Skeletal muscle satellite cell (primary cell): ENCODE results near the gene TMEM60.
"Not testable (repeated sequence)": the region's sequence is repeated elsewhere in the genome, so short reads cannot be mapped to it uniquely, and the experiment has no call there.

Source experiments
- H3K27me3 ChIP-seq: 2 replicates; pipeline ENCODE4 v1.7.0; 2013; ENCODE audit warnings: low read length; ENCODE audit not compliant: control insufficient read depth, insufficient read depth
- H3K36me3 ChIP-seq: 2 replicates; pipeline ENCODE4 v1.7.0; 2013; ENCODE audit warnings: mild to moderate bottlenecking, control low read depth, low read length; ENCODE audit not compliant: insufficient read depth
- H3K4me1 ChIP-seq: 2 replicates; pipeline ENCODE4 v1.7.0; 2013; ENCODE audit warnings: low read length; ENCODE audit not compliant: control insufficient read depth, insufficient read depth
- H3K4me2 ChIP-seq: 2 replicates; pipeline ENCODE4 v1.7.0; 2013; ENCODE audit warnings: mild to moderate bottlenecking, low read length
- H3K4me3 ChIP-seq: 2 replicates; pipeline ENCODE4 v1.7.0; 2013; ENCODE audit warnings: low read length
- H3K9ac ChIP-seq: 2 replicates; pipeline ENCODE4 v1.7.0; 2013; ENCODE audit warnings: mild to moderate bottlenecking, low read depth, low read length, moderate library complexity
- H3K9me3 ChIP-seq: replicated peaks from 2 replicates; pipeline ENCODE4 v1.7.0; 2013; ENCODE audit warnings: mild to moderate bottlenecking, control low read depth, low read length

Gene TMEM60

DNA sequence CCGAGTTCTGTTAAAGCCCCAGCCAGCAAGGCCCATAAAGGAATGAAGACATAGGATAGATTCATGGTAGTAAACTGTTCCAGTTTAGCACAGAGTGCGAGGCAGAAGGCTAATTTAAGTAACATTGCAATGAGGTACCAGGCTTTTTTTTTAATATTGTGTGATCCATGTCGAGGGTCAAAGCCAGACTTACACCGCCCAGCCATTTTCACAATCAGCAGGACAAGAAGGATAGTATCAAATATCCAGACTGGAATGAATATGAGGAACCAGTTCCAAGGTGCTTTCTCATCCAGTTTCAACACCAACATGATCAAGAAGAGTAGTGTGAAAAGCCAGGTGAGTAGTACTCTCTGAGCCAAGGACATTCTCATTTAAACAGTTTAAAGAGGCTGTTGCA is 4.2 kb downstream of the TMEM60 start:
- Histone ChIP-seq H3K4me1 (peaks cover 15% of the 10 kb centered on the region), H3K36me3 (peaks cover 6% of the 10 kb centered on the region), H3K27me3 (no peaks in the 10 kb centered on the region), H3K9me3 (no peaks in the 10 kb centered on the region), H3K9ac (no peak overlapping the region), H3K4me3 (no peak overlapping the region), H3K4me2 (no peak overlapping the region)

DNA sequence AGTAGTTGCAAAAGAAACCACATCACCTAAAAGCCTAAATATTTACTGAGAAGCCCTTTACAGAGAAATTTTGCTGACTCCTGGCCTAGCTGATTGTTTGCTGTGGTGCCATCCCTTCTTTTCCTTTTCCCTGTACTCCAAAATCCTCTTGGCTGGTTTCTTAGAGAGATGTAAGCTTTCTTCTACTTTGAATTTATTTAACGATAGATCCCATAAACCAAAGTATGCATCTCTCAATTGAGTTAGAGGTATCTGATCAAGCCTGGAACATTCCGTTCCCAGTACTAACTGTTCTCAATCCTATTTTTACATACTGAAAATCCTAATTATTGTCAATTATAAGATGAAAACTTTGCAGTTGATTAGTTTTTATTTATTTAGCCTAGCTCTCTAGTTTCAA is 6.3 kb downstream of the TMEM60 start:
- no peak overlapping the region for H3K9ac ChIP-seq
- no peak overlapping the region for H3K4me3 ChIP-seq
- H3K36me3 ChIP-seq, result peaks cover 6% of the 10 kb centered on the region
- H3K4me1 ChIP-seq, result peaks cover 11% of the 10 kb centered on the region
- no peaks in the 10 kb centered on the region for H3K9me3 ChIP-seq
- H3K27me3 ChIP-seq, result no peaks in the 10 kb centered on the region
- H3K4me2 ChIP-seq, result peak overlapping the region; percentile 33

DNA sequence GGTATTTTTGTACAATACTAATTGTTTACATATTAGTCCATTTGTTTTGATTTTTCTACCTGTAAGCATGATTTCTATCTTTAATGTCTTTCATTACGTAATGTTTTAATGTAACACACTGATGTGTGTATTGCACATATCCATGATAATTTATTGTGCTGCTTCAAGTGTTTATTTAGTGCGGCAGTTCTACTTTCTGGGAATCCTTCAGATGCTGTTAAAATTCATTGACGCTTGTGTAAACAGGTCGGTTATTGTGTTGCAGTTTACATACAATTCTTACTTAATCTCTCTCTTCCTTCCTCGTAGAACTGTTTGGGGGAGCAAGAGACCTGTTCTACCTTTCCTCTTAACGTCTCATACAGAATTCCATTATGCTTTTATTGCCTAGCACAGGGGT is 6.9 kb downstream of the TMEM60 start:
- H3K36me3 ChIP-seq, result peaks cover 6% of the 10 kb centered on the region
- no peak overlapping the region for H3K4me2 ChIP-seq
- H3K9ac ChIP-seq, result no peak overlapping the region
- H3K4me1 ChIP-seq, result peaks cover 6% of the 10 kb centered on the region
- no peaks in the 10 kb centered on the region for H3K27me3 ChIP-seq
- H3K4me3 ChIP-seq, result no peak overlapping the region
- no peaks in the 10 kb centered on the region for H3K9me3 ChIP-seq

DNA sequence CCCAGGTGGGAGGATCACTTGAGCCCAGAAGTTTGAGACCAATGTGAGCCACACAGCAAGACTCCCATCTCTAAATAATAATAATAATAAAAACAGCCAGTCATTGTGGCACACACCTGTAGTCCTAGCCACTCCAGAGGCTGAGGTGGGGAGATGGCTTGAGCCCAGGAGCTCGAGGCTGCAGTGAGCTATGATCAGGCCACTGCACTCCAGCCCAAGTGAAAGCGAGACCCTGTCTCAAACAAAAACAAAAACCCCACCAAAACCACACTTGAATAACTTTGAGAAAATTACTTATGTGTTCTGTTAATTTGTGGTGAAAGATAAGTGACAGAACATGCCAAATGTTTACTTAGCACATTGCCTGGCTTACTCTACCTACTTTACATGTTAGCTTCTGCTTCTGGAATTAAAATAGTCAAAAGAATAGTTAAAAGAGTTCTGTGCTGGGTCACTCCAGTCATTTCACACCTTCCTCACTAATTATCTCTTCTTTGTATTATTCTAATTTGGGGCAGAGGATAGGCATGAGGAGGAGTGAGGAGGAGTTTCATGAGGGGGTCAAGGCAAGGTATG is 9.8 kb downstream of the TMEM60 start:
- no peaks in the 10 kb centered on the region for H3K9me3 ChIP-seq

DNA sequence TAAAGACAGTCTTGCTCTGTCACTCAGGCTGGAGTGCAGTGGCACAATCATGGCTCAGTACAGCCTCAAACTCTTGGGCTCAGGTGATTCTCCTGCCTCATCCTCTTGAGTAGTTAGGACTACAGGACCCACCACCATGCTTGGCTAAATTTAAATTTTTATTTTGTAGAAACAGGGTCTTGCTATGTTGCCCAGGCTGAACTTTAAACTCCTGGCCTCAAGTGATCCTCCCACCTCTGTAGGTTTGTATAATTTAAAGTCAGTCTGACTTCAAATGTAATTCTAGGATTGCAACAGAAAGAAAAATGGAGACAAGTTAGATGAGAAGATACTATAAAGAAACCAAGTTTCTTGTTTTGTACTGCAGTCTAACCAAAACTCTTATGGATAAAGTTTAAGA is 11.5 kb downstream of the TMEM60 start:
- Histone ChIP-seq H3K9ac (no peak overlapping the region), H3K4me1 (no peaks in the 10 kb centered on the region), H3K4me3 (no peak overlapping the region), H3K36me3 (no peaks in the 10 kb centered on the region), H3K9me3 (no peaks in the 10 kb centered on the region), H3K4me2 (no peak overlapping the region), H3K27me3 (no peaks in the 10 kb centered on the region)

More for the DNA sequence above, 9.8 kb downstream of the TMEM60 start:
- no peak overlapping the region for H3K4me3 ChIP-seq
- H3K4me2 ChIP-seq, result no peak overlapping the region
- no peak overlapping the region for H3K9ac ChIP-seq
- H3K4me1 ChIP-seq, result peaks cover 6% of the 10 kb centered on the region
- H3K36me3 ChIP-seq, result no peaks in the 10 kb centered on the region
- no peaks in the 10 kb centered on the region for H3K27me3 ChIP-seq

DNA sequence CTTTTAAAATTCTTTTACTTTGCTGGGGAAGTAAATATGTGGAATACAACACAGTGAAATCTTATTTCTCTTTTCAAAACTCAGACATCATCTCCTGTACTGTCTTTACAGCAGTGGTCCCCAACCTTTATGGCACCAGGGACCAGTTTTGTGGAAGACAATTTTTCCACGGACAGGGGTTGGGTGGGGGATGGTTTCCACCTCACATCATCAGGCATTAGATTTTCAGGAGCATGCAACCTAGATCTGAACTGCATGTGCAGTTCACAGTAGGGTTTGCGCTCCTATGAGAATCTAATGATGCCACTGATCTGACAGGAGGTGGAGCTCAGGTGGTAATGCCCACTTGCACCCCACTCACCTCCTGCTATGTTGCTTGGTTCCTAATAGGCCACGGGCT is 12.2 kb downstream of the TMEM60 start:
- no peak overlapping the region for H3K9ac ChIP-seq
- H3K4me3 ChIP-seq, result no peak overlapping the region
- no peak overlapping the region for H3K4me2 ChIP-seq
- H3K9me3 ChIP-seq, result no peaks in the 10 kb centered on the region
- no peaks in the 10 kb centered on the region for H3K36me3 ChIP-seq
- no peaks in the 10 kb centered on the region for H3K27me3 ChIP-seq
- no peaks in the 10 kb centered on the region for H3K4me1 ChIP-seq

DNA sequence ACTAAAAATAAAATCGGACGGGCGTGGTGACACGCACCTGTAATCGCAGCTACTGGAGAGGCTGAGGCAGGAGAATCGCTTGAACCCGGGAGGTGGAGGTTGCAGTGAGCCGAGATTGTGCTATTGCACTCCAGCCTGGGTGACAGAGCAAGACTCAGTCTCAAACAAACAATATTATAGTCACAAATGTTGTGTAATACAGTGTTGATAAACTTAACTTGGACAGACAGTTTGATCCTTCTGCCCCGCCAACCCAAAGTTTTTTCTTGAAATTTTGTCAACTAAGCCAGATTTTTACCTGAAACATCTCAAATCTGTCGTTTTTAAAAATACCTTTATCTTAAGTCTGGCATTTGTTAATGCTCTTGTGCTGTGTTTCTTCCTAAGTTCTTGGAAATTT is 13.8 kb downstream of the TMEM60 start:
- not testable (repeated sequence) for H3K9ac ChIP-seq, H3K4me2 ChIP-seq, H3K27me3 ChIP-seq, H3K9me3 ChIP-seq, H3K36me3 ChIP-seq, H3K4me1 ChIP-seq, H3K4me3 ChIP-seq

DNA sequence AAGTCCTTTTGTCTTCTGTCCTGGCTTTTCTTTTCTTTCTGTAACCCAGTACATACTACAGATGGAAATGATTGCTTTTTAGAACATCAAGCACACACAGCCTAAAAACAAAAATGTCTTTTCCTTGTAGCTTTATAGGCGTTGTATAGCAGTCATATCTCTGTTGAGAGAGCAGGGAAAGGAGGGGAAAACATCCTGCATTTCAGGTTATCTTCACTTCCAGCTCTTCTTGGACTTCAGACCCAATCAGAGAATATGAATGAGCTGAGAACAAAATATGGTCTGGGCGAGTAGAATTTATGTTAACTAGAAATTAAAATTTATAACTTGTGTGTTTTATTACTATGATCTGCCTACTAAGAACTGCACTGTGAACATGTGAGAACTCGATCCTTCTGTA is 14.7 kb downstream of the TMEM60 start:
- no peaks in the 10 kb centered on the region for H3K9me3 ChIP-seq
- no peak overlapping the region for H3K4me2 ChIP-seq
- no peak overlapping the region for H3K4me3 ChIP-seq
- no peaks in the 10 kb centered on the region for H3K4me1 ChIP-seq
- H3K27me3 ChIP-seq, result no peaks in the 10 kb centered on the region
- H3K9ac ChIP-seq, result no peak overlapping the region
- H3K36me3 ChIP-seq, result peaks cover 4% of the 10 kb centered on the region

DNA sequence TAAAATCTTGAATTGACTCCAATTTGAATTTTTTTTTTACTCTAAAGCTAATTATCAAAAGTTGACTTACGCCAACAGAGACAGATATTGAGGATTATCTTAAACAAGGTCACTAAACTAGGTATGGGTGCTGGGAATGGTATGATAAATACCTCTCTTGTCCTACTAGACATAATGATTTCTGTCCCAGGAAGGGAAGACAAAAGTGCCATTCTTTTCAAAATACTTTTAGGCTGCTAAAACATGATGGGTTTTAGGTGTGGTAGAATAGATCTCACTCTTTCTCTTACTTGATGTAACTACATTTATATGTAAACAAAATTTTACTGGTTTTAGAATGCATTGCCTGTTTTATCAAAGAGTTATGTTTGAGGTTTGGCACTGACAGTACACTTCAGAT is 15.1 kb downstream of the TMEM60 start:
- Histone ChIP-seq H3K4me1 (no peaks in the 10 kb centered on the region), H3K27me3 (no peaks in the 10 kb centered on the region)

DNA sequence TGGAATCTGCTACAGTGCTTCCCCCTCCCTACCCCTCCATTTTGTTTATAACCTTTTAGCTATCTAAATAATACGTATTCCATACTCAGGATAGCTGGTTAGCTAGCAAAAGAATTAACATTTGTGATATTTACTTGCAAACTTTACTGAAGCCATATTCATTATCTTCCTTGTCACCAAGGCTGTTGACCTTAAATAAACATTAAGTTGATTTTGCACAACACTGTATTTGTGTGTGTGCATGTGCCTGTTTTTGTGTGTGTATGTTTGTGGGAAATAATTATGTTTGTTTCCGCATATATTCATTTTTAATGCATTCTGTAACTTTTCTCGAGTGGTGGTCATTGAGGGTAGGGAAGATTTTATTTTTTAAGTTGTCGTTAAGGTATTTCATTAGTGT is 15.9 kb downstream of the TMEM60 start:
- Histone ChIP-seq H3K4me1 (no peaks in the 10 kb centered on the region), H3K36me3 (peaks cover 6% of the 10 kb centered on the region), H3K4me3 (no peak overlapping the region), H3K9me3 (no peaks in the 10 kb centered on the region), H3K9ac (no peak overlapping the region), H3K27me3 (no peaks in the 10 kb centered on the region), H3K4me2 (no peak overlapping the region)

More for the DNA sequence above, 15.1 kb downstream of the TMEM60 start:
- Histone ChIP-seq H3K9ac (no peak overlapping the region), H3K4me2 (no peak overlapping the region), H3K36me3 (peaks cover 6% of the 10 kb centered on the region), H3K9me3 (no peaks in the 10 kb centered on the region), H3K4me3 (no peak overlapping the region)

DNA sequence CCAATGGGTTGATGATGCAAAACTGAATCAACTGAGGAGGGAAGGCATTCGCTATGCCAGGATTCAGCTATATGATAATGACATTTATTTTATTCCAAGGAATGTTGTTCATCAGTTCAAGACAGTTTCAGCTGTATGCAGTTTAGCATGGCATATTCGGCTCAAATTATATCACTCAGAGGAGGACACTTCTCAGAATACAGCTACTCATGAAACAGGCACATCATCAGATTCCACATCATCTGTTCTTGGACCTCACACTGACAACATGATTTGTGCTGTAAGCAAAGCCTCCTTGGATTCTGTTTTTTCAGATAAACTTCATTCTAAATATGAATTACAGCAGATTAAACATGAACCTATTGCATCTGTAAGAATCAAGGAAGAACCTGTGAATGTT is 19.7 kb downstream of the TMEM60 start:
- Histone ChIP-seq H3K4me1 (no peaks in the 10 kb centered on the region), H3K4me2 (no peak overlapping the region), H3K9ac (no peak overlapping the region), H3K27me3 (no peaks in the 10 kb centered on the region), H3K4me3 (no peak overlapping the region), H3K36me3 (peaks cover 17% of the 10 kb centered on the region), H3K9me3 (no peaks in the 10 kb centered on the region)

DNA sequence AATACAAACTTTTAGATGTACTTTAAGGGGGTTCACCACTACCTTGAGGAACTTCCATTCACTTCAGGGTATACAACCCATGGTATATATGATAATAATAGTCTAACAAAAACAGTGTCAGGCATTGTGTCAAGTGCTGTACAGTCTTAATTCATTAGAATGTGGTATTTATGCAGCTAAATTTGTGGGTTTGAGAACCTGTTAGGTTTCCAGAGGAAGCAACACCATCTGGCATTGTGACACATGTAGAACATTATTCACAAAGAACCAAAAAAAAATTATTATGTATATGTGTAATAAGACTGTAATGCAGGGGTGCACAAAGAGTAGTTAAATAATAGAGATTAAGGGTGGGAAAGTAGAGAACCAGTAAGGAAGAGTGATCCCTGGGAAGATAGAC is 26.3 kb downstream of the TMEM60 start:
- Histone ChIP-seq H3K27me3 (no peaks in the 10 kb centered on the region), H3K9ac (no peak overlapping the region), H3K36me3 (peaks cover 12% of the 10 kb centered on the region), H3K4me3 (no peak overlapping the region), H3K9me3 (no peaks in the 10 kb centered on the region), H3K4me1 (no peaks in the 10 kb centered on the region), H3K4me2 (no peak overlapping the region)
